ENCODE measurements around the gene WDFY4.

DNA sequence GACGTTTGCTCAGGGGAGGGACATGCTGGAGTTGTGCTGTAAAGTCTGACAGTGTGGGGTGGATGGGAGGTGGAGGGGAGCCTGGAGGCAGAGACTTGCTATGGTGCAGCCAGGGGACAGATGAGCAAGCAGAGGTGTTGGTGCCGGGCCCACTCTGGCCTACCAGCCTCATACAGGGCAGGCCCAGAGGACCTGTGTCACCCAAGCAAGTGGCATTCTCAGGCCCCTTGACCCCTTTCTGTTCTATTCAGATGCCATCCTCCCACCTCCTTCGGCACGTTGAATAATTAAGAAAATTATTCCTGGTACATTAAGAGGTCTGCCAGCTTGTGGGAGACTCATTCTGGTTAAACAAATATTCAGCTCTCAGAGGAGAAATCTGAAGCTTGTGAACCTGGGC, 8.5 kb downstream of the WDFY4 start:
- TF ChIP-seq, protein P1, sequence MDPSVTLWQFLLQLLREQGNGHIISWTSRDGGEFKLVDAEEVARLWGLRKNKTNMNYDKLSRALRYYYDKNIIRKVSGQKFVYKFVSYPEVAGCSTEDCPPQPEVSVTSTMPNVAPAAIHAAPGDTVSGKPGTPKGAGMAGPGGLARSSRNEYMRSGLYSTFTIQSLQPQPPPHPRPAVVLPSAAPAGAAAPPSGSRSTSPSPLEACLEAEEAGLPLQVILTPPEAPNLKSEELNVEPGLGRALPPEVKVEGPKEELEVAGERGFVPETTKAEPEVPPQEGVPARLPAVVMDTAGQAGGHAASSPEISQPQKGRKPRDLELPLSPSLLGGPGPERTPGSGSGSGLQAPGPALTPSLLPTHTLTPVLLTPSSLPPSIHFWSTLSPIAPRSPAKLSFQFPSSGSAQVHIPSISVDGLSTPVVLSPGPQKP (IDR thresholded peaks at IDR 0.05; ENCODE audit: low read depth, low read length): no peak
- TF ChIP-seq CBX8 (IDR thresholded peaks at IDR 0.05): no peak
- no peak for TF ChIP-seq KDM5A (IDR thresholded peaks at IDR 0.05)
- no peak for TF ChIP-seq POLR2A (IDR thresholded peaks at IDR 0.05; ENCODE audit: low read length)
- TF ChIP-seq CHD2 (IDR thresholded peaks at IDR 0.05; ENCODE audit: low read length, partially characterized antibody): no peak
- TF ChIP-seq JUN (IDR thresholded peaks at IDR 0.05): no peak
- TF ChIP-seq CTCF (IDR thresholded peaks at IDR 0.05): no peak
- no peak for TF ChIP-seq NFE2L2 (conservative IDR thresholded peaks at IDR 0.05; ENCODE audit: low read length)
- no peak for TF ChIP-seq CEBPB (IDR thresholded peaks at IDR 0.05)
- TF ChIP-seq REST (IDR thresholded peaks at IDR 0.05): no peak
- no peak for TF ChIP-seq ZFP36 (IDR thresholded peaks at IDR 0.05; ENCODE audit: borderline replicate concordance, partially characterized antibody)
- TF ChIP-seq EP300 (IDR thresholded peaks at IDR 0.05): no peak
- no peak for TF ChIP-seq SREBF2 (IDR thresholded peaks at IDR 0.05)
